ENCODE results near the gene RPL15.

Gene RPL15

DNA sequence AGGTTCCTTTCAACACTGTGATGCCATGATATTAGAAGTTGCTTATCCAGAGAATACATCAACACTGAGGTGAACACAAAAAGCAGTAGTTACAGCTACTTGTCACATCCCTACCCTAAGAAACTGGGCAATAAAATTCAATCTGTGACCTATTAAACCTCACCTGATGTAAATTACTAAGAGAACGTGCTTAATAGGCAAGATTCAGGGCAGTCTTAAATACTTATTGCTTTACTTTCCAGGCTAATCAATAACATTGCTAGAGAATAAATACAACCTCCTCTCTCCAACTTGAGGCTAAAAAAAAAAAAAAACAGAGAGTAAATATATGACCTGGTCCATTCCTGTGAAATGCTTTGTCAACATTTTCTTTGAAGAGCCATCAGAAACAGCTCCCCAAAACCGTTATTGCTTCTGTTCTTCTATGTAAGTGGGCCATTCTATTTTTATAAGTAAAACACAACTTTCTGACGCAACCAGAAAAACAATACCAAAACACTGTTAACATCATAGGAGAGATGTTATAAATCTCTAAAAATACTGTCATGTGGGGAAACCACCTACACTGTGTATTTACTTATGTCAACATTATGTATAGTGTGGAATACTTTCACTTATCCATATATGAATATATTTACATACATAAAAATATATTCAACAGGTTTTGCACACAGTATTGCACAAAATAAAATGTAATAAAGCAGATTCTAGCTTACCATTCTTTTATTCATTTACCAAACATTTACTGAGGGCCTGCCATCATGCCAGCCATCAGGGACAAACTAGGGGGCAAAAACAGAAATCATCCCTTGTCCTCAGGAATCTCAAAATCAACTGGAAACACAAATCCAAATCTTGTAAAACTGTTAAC lies 2.8 kb upstream of the RPL15 start:
- H3K27ac ChIP-seq: peak overlapping the region; percentile 91
- TF ChIP-seq, protein P1, sequence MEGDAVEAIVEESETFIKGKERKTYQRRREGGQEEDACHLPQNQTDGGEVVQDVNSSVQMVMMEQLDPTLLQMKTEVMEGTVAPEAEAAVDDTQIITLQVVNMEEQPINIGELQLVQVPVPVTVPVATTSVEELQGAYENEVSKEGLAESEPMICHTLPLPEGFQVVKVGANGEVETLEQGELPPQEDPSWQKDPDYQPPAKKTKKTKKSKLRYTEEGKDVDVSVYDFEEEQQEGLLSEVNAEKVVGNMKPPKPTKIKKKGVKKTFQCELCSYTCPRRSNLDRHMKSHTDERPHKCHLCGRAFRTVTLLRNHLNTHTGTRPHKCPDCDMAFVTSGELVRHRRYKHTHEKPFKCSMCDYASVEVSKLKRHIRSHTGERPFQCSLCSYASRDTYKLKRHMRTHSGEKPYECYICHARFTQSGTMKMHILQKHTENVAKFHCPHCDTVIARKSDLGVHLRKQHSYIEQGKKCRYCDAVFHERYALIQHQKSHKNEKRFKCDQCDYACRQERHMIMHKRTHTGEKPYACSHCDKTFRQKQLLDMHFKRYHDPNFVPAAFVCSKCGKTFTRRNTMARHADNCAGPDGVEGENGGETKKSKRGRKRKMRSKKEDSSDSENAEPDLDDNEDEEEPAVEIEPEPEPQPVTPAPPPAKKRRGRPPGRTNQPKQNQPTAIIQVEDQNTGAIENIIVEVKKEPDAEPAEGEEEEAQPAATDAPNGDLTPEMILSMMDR (conservative IDR thresholded peaks at IDR 0.05): no peak

DNA sequence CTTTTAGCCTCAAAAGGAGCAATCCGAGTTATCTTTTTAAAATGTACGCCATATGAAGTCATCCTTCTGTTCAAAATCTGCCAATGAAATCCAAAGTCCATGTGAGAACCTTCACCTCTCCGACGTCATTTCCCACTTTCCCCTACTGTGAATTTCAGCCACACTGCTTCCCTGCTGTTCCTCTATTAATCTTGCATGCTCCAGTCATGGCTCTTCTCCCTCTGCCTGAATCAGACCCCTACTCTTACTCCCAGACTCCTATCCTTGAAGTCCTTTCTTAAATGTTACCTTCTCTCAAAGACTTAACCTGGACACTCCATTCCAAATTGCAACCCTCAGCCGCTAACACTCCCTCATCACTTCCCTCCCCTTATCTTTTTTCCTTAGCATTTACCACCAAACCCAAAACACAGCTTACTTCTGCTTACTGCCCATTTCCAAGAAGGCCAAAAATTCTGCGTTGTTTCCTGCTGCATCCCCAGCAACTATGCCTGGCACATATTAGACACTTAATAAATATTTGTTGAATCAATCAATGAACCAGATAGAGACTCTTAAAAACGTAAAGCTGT lies 1.3 kb upstream of the RPL15 start:
- H3K27ac ChIP-seq: peak overlapping the region; percentile 91
- TF ChIP-seq, protein P1 (conservative IDR thresholded peaks at IDR 0.05): no peak

DNA sequence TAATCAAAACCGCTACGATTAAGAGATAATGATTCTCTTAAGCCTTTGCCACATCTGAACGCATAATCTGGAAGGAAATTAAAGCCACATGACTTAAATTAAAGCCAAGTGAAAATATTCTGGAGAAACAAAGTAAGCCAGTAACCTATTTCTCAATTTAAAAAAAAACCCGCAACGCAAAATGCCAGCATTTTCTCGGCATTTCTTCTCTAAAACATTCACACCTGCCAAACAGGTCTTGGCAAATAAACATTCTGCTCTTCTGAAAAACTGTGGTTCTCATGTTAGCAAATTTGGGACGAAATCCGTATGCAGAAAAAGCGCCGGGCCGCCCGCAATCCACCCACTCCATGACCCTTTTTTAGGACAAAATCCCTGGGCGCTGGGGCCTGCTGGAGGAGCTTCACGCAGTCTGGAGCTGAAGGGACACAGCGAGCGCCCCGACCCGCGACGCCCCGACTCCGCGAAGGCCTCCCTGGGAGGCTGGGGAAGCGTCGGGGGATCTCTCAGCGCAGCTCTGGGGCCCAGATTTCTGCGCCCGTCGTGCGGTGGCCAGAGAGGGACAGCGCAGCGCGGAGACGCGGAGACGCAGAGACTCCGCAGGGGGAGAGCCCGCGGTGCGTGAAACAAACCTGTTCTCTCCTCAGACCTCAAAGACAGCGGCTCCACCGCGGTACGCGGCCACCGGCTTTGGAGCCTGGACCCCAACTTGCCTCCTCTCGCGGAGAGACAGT lies 613 bp upstream of the RPL15 start:
- H3K27ac ChIP-seq: peak overlapping the region; percentile 91
- TF ChIP-seq, protein P1 (conservative IDR thresholded peaks at IDR 0.05): no peak

DNA sequence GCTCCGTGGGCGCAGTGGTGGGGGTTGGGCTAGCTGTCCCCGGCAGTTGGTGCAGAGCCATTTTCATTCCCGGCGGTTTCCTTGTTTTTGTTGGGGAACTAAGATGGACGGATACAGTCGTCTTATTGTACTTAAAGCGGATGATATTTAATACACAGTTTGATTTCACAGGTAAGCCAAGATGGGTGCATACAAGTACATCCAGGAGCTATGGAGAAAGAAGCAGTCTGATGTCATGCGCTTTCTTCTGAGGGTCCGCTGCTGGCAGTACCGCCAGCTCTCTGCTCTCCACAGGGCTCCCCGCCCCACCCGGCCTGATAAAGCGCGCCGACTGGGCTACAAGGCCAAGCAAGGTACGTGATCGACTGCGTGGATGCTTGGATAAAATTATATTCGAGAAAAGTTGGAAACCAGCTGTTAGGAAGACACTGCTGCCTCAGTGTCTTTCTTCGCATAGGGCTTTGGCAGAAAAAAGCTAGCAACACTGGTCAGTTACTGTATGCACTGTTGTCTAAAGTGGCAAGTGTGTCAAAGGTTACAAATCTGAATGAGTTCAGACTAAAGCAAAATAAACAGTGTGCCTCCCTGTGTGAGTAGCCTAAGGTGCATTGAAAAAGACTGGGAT lies 859 bp downstream of the RPL15 start:
- peak overlapping the region; percentile 91 for H3K27ac ChIP-seq

DNA sequence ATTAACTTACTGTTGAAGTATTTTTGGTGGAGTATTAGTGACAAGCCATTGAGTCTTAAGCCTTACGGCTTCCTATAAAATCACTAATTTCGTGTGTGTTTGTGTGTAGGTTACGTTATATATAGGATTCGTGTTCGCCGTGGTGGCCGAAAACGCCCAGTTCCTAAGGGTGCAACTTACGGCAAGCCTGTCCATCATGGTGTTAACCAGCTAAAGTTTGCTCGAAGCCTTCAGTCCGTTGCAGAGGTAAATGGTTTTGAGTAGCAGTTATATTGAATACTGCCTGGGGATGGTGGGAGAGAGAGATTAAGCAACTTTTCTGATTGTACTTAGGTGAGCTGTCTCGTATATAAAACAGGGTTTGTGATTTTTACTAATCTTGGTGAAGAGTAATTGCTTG lies 1.4 kb downstream of the RPL15 start:
- peak overlapping the region; percentile 91 for H3K27ac ChIP-seq

DNA sequence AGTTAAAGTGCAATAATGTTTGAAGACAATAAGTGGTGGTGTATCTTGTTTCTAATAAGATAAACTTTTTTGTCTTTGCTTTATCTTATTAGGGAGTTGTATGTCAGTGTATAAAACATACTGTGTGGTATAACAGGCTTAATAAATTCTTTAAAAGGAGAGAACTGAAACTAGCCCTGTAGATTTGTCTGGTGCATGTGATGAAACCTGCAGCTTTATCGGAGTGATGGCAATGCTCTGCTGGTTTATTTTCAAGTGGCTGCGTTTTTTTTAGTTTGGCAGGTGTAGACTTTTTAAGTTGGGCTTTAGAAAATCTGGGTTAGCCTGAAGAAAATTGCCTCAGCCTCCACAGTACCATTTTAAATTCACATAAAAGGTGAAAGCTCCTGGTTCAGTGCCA lies 2.7 kb downstream of the RPL15 start:
- TF ChIP-seq, protein P1 (conservative IDR thresholded peaks at IDR 0.05): no peak
- H3K27ac ChIP-seq: peak overlapping the region; percentile 91; the same call in 1 of the 2 replicates

DNA sequence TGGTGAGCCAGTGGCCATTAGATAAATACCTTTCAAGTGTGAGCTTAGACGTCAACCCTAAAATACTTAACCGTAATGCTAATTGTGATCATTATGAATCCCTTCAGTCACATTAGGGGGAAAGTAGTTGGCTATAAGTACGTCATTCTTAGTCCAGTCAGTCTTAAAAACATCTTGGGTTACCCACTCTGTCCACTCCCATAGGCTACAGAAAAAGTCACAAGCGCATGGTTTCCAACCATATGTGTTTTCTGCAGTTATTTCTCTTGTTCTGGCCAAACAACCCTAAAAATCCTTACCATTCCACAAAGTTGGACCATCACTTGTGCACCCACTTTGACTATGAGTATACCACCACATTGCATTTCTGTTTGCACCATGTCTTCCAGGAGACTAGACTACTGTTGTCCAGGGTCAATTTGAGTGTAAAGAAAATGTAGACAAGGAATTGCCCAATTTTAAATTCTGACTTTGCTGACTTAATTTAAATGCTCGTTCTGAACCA lies 3.3 kb downstream of the RPL15 start:
- H3K27ac ChIP-seq: peak overlapping the region; percentile 91; the same call in 1 of the 2 replicates
- TF ChIP-seq, protein P1 (conservative IDR thresholded peaks at IDR 0.05): no peak

DNA sequence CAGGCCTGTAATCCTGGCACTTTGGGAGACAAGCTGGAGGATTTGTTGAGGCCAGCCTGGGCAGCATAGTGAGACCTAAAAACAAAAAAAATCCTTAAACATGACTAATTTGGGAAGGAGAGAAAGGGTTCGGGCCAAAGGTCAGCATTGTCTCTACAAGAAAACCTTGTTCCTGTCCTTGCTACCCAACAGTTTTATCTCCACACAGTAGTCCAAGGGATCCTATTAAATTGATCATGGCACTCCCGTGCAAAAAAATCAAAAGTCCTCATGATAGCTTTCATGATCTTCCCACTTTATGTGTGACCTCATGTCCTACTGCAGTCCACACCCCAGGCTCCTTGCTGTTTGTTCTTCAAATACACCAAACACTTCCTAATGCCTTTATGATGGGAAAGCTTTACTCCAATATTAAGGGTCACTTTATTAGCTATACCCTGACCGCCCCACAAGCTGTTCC lies 4.2 kb downstream of the RPL15 start:
- no peak overlapping the region for H3K27ac ChIP-seq

More for the DNA sequence above, 4.2 kb downstream of the RPL15 start:
- TF ChIP-seq, protein P1 (conservative IDR thresholded peaks at IDR 0.05): no peak
